Measurements from ENCODE around the gene MCC.

MCC gene

DNA sequence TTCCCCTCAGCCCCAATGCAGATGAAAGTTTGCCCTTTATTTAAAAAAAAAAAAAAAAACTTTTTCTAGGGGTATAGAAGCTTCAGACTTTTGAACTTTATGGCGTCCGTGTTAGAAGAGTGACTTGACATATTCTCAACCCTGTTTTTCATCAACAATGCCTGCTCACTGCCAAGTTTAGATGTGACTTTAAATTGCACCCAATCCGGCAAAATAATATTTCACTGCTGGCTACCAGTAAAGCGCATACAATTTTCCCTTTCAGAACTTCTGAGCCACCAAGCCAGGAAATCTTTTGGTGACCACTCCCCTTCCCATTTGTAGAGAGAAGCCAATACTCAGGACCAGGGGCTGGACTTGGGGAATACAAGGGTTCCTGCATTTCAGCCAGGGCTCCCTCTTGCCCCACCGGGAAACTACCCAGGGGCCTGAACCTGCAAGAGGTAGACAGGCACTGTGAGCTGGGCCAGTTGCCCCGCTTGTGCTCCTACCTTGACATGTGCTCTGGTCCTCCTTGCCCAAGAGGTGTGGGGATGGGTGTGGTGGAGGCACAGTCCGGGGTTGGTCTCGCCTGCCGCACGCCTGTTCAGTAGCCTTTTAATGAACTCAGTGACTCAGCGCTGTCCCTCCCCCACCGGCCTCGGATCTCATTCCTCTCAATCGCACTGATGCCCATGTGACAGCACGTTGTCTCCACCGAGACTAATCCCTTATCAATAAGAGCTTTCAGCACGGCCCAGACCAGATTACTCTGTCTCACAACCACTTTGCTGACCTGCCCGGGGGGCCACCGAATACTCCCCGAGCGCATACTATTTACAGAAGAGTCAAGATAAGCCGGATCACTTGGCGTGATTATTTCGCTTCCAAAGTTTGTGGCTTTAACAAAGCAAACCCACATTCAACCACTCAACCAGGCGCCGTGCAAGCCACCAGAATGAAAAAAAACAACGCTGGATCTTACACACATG, 285.2 kb downstream of the MCC start:
- no peak for DNase-seq (ENCODE audit: low read depth, low spot score)

DNA sequence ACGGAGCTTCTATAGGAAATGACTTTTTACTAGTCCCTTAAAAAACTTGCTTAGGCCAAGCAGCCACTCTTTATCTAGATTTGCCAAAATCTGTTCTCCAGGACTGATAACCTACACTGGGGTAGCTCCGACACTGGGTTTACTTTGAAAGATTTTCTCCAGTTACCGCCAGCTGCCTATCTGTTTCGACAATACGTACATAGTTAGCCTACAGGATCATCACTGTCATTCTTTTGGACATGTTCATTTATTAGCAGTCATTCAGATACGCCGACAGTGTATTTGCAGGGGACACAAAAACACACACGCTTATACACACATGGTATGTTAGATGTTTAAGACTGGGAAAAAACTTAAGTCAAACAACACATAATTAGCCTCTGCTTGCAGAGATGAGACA, 286.0 kb downstream of the MCC start:
- no peak for DNase-seq (ENCODE audit: low read depth, low spot score)

GRCh38 chr5:113201715-113202114, 286.5 kb downstream of the MCC start:
- no peak for DNase-seq (ENCODE audit: low read depth, low spot score)

GRCh38 chr5:113199122-113199905, 288.9 kb downstream of the MCC start:
- DNase-seq (ENCODE audit: low read depth, low spot score), result no peak

- DNase-seq (ENCODE audit: low read depth, low spot score), result no peak
These were observed 290.6 kb downstream of the MCC start for GRCh38 chr5:113197456-113198200.

DNA sequence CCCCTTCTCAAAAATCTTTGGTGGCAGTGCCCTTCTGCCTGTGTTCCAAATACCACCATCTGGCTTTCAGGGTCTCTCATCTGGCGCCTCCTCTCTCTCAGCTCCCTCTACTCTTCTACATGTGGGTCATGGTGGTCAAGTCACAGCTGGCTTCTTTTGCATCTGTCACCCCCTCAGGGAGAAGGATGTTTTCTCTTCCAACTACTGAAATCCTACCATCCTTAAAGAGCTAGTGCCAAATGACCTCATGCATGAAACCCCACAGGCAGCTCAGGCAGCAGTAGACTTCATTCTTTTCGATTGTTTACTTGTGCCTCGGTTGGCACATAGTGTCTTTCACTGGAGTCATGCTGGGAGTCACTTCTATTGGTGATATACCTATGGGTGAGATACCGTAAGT, 292.5 kb downstream of the MCC start:
- no peak for DNase-seq (ENCODE audit: low read depth, low spot score)

DNA sequence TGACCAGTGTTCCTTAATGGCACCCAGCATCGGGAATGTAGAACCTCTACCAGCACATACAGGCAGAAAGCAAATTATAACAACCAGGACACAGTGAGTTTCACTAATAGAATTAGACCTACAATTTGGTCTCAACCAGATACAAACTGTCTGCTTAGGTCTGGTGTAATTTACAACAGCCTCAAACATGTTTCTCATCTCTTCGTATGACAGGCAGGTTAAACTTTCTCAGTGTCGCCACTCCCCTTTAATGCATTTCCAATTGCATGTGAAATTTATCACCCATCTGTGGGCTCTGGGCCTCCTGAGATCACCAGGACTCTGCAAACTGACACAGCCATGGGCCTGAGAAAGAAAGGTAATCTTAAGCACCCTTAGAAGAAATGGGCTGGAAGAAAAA, 293.0 kb downstream of the MCC start:
- no peak for DNase-seq (ENCODE audit: low read depth, low spot score)

GRCh38 chr5:113194591-113194990, 293.7 kb downstream of the MCC start:
- DNase-seq (ENCODE audit: low read depth, low spot score), result no peak

GRCh38 chr5:113194125-113194524, 294.1 kb downstream of the MCC start:
- DNase-seq (ENCODE audit: low read depth, low spot score), result no peak

DNA sequence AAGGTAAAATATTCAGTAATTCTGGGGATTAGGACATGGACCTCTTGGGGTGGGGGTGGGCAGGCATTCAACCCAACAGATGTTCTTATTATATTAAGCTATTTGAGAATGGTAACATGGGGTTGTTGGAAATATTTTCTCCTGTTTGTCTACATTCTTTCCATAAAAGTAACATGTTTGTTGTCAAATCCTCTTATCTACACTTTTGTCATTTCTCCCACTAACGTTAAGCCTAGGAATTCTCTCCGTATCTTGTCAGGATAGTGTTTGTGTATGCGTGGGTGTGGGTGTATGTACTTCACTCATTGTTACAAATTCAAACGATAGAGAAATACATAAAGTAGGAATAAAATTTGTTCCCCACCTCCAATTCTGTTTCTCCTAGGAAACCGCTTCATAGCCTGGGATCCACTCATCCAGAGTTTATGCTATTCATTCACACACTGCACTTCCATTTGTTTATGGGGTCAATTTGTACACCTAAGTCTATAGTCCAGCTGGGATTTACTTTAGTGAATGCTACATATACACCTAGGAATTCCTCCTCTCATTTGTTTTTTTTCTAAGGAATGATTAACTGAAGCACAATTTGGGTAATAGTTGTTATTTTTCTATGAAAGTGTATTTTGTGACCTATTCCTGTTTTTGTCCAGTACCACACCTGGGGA, 294.8 kb downstream of the MCC start:
- no peak for DNase-seq (ENCODE audit: low read depth, low spot score)

- no peak for DNase-seq (ENCODE audit: low read depth, low spot score)
These were observed 295.7 kb downstream of the MCC start for GRCh38 chr5:113192541-113192940.

GRCh38 chr5:113190347-113190746, 297.9 kb downstream of the MCC start:
- DNase-seq (ENCODE audit: low read depth, low spot score), result no peak

DNA sequence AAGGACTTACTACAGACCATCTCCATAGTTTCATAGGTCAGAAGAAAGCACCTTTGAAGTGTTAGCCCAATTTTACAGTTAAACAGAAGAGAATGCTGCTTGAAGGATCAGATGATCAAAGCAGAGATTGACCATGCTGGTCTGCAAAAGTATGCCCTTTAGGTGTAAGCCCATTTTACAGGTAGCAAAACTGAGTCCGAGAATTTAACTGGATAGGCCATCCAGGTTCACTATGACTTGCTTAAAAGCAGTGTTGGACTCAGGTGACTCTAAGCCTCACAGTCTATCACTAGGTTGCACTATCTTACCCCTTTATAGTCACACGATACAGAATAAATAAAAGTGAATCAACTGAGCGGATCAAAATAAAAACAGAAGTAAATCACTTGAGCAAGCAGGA, 299.0 kb downstream of the MCC start:
- no peak for DNase-seq (ENCODE audit: low read depth, low spot score)

DNA sequence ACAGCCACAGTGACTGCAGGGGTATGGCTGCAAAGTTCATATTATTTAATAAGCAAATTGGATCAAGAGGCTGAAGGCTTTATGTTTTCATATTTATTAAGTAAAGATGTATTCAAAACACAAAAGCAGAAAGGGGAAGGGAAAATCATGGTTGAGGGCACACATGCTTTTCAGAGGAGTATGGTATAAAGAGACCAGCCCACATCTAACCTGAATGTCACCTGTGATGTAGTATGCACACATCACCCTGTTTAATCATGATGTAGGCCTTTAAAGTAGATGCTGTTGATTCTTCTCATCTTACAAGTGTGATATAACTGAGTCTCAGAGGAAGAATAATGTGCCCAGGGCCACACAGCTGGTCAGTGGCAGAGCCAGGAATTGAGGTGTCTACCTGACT, 299.8 kb downstream of the MCC start:
- no peak for DNase-seq (ENCODE audit: low read depth, low spot score)

DNA sequence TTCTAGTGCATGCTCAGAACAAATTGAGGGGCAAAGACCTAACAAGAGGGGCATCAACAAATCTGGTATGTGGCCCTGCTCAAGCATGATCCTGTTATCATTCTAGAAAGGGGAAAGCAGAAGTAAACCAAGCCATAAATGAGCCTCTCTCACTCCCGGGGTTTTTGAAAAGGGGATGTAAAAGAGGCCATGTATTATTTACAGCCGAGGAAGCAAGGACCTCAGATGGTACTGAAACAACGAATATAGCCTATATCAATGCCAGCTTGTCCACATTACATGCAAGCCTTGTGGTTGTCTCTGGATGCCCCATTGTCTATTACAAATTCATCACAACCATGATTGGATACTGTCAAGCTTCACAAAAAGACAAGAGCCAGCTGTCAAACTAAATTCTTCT, 300.3 kb downstream of the MCC start:
- no peak for DNase-seq (ENCODE audit: low read depth, low spot score)

- no peak for DNase-seq (ENCODE audit: low read depth, low spot score)
These were observed 302.2 kb downstream of the MCC start for GRCh38 chr5:113186061-113186460.

GRCh38 chr5:113183694-113184093, 304.6 kb downstream of the MCC start:
- no peak for DNase-seq (ENCODE audit: low read depth, low spot score)

- DNase-seq (ENCODE audit: low read depth, low spot score), result no peak
These were observed 305.5 kb downstream of the MCC start for GRCh38 chr5:113182658-113183344.

- no peak for DNase-seq (ENCODE audit: low read depth, low spot score)
These were observed 306.3 kb downstream of the MCC start for GRCh38 chr5:113181853-113182490.

DNA sequence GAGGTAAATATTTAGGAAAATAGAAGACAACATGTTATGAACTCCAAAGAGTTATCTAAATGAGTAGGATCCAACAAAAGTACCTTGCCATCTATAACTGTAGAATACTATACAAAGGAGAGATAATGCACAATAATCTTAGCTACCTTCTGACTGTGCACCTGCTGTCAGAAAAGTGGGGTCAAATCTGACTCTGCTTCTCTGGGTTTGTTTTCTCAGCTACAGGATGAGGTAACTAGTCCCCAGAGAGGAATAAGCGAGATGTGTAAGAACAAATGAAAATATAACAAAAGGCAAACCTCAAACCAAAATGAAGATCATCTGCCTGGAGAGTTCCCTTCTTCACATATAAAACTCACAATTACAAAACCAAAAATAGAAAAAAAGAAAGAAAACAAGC, 306.8 kb downstream of the MCC start:
- DNase-seq (ENCODE audit: low read depth, low spot score), result no peak

All from activated naive CD8-positive, alpha-beta T cell treated with anti-CD3 and anti-CD28 coated beads, Interleukin-2, amount 50 U/mL, for 16 hours (primary cell).